WERI-Rb-1 (cell line): ENCODE measurements around the gene BOD1.

Experiments used
- DNase-seq: peaks from one replicate; pipeline ENCODE4 v3.0.0-alpha.2; 2020
- H3K27ac ChIP-seq: fragments of 250-450 bp; sonication (Bioruptor Pico); 2 replicates; pipeline ENCODE4 v1.5.1; 2020; ENCODE audit warnings: mild to moderate bottlenecking, moderate library complexity
- H3K27me3 ChIP-seq: fragments of 250-450 bp; sonication (Bioruptor Pico); 2 replicates; pipeline ENCODE4 v1.5.1; 2021; ENCODE audit warnings: mild to moderate bottlenecking, low read depth, moderate library complexity; ENCODE audit not compliant: insufficient read depth, severe bottlenecking
- H3K36me3 ChIP-seq: fragments of 250-450 bp; sonication (Bioruptor Pico); 2 replicates; pipeline ENCODE4 v1.5.1; 2020; ENCODE audit warnings: mild to moderate bottlenecking, moderate library complexity
- H3K4me3 ChIP-seq: 2 replicates; pipeline ENCODE4 v1.5.1; 2011; ENCODE audit warnings: low read depth, mild to moderate bottlenecking, control low read depth, low read length
- H3K9me3 ChIP-seq: fragments of 250-450 bp; sonication (Bioruptor Pico); 2 replicates; pipeline ENCODE4 v1.5.1; 2021; ENCODE audit warnings: mild to moderate bottlenecking, moderate library complexity; ENCODE audit not compliant: severe bottlenecking
- CTCF ChIP-seq: IDR thresholded peaks from 2 replicates; pipeline ENCODE4 v1.5.1; 2011; ENCODE audit warnings: low read depth, mild to moderate bottlenecking, control low read depth, inconsistent platforms, low read length

Gene BOD1

DNA sequence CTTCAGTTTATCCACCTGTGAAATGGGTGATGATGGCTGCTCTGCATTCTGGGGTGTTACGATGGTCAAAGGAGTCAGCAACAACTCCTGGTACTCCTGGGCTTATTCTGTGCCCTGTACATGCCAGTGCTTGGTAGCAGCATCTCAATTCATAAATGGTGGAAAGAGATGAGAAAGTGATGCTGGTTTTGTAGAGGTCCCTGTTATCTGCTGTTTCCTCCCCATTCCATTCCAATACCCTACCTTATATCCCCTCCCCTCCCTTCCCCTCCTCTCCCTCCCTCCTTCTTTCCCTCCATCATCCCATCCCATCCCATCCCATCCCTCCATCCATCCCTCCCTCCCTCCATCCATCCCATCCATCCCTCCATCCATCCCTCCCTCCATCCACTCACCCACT is 19.1 kb downstream of the BOD1 start:
- TF ChIP-seq CTCF = no peak
- no peak overlapping the region for H3K4me3 ChIP-seq
- H3K9me3 ChIP-seq = peaks cover 6% of the 10 kb centered on the region
- no peaks in the 10 kb centered on the region for H3K27me3 ChIP-seq
- no peaks in the 10 kb centered on the region; the same call in 1 of the 2 replicates for H3K36me3 ChIP-seq
- no peak overlapping the region for H3K27ac ChIP-seq
- no peak for DNase-seq

DNA sequence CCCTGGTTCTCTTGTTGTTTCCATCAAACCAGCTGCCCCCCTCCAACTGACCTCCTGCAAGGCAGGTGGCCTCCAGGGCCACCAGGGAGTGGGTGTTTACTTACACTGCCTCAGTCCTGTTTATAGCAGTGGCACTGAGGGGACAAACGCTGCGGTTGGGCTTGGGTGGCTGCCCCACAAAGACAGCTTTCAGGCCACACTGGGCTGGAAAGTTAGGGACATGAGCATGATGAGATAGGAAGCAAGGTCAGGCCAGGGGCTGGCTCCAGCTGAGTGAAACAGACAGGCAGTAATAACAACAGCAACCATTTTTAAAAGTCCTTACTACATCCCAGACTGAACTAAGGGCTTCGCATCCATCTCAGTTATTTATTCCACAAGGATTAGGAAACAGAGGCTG is 20.6 kb downstream of the BOD1 start:
- H3K9me3 ChIP-seq = peaks cover 12% of the 10 kb centered on the region
- H3K36me3 ChIP-seq = no peaks in the 10 kb centered on the region; the same call in 1 of the 2 replicates
- H3K27ac ChIP-seq = no peak overlapping the region
- DNase-seq = no peak
- TF ChIP-seq CTCF = no peak
- no peaks in the 10 kb centered on the region for H3K27me3 ChIP-seq
- no peak overlapping the region for H3K4me3 ChIP-seq

- H3K4me3 ChIP-seq = no peak overlapping the region
- peaks cover 12% of the 10 kb centered on the region for H3K9me3 ChIP-seq
- TF ChIP-seq CTCF = no peak
- H3K27me3 ChIP-seq = no peaks in the 10 kb centered on the region
- H3K27ac ChIP-seq = no peak overlapping the region
- no peaks in the 10 kb centered on the region; the same call in 1 of the 2 replicates for H3K36me3 ChIP-seq
- no peak for DNase-seq
These were observed 22.4 kb downstream of the BOD1 start for GRCh38 chr5:173594061-173594460.

GRCh38 chr5:173592050-173592669 is 24.3 kb downstream of the BOD1 start:
- Histone ChIP-seq H3K36me3 (no peaks in the 10 kb centered on the region; the same call in 1 of the 2 replicates), H3K27ac (no peak overlapping the region), H3K9me3 (peaks cover 15% of the 10 kb centered on the region), H3K4me3 (no peak overlapping the region), H3K27me3 (peaks cover 3% of the 10 kb centered on the region)
- TF ChIP-seq CTCF = peak; percentile 77
- DNase-seq = peak; percentile 21

DNA sequence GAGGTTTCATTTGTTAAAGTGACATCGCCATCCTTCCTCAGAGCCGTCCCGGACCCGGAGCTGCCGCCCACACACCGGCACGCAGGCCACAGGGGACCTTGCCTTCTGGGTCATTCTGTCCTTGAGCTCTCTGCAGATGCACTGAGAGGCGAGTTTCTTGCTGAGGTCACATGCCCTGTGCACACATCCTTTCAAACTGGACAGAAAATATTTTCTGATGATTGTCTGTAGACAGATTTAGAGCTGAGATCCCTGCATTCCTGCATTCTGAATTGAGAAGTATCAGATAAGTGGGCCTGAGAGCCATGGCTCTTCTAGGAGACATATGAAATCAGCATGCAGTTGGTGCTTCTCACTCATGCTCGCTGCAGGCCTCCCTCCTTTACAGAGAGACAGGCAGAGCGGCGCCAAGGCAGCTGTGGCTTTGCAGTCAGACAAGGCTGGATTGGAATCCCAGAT is 25.4 kb downstream of the BOD1 start:
- peak; percentile 14 for DNase-seq
- no peaks in the 10 kb centered on the region; the same call in 1 of the 2 replicates for H3K36me3 ChIP-seq
- TF ChIP-seq CTCF = no peak
- no peak overlapping the region for H3K4me3 ChIP-seq
- H3K9me3 ChIP-seq = peaks cover 21% of the 10 kb centered on the region
- peak overlapping the region; percentile 5; the same call in 1 of the 2 replicates for H3K27ac ChIP-seq
- H3K27me3 ChIP-seq = peaks cover 3% of the 10 kb centered on the region
